Right lobe of liver (tissue), 6 donors: Measurements from ENCODE around the gene SCFD2. TPM values are rescaled to one million over a fixed set of nuclear protein-coding genes. Genes with fewer than 3 reads are reported as not detected.
A peak's percentile ranks its signal among the peaks of the same experiment; 100 is the strongest.

Experiments
- ATAC-seq, 4 donors: fragments of 200-7000 bp; cut with Tn5 transposase; one replicate each; pipeline ENCODE4 v1.9.1; 2020; ENCODE audit warnings: mild to moderate bottlenecking in 4 of 4, moderate library complexity in 4 of 4
- DNase-seq, 3 donors: peaks; one replicate each; pipeline ENCODE4 v3.0.0-alpha.2; 2020
- H3K27ac ChIP-seq, 3 donors: fragments of 200-600 bp; one replicate each; pipeline ENCODE4 v1.8.0; 2022
- H3K27me3 ChIP-seq, 2 donors: fragments of 200-600 bp; one replicate each; pipeline ENCODE4 v1.8.0; 2022
- H3K36me3 ChIP-seq, 4 donors: fragments of 200-600 bp; sonication (generic) in 1 of 4; one replicate each; pipeline versions ENCODE4 v1.5.1 to v1.8.0; 2017 to 2022; ENCODE audit warnings: control low read depth in 1 of 4
- H3K4me1 ChIP-seq, 4 donors: fragments of 200-600 bp; sonication (generic) in 1 of 4; one replicate each; pipeline versions ENCODE4 v1.5.1 to v1.8.0; 2017 to 2022; ENCODE audit warnings: control low read depth in 1 of 4
- H3K4me3 ChIP-seq, 3 donors: fragments of 200-600 bp; one replicate each; pipeline ENCODE4 v1.8.0; 2022
- H3K9me3 ChIP-seq, 4 donors: fragments of 200-600 bp; sonication (generic) in 1 of 4; one replicate each; pipeline versions ENCODE4 v1.5.1 to v1.8.0; 2017 to 2022; ENCODE audit warnings: control low read depth in 1 of 4
- CTCF ChIP-seq, 4 donors: fragments of 200-600 bp in 3 of 4; fragments of 450-650 bp in 1 of 4; IDR thresholded peaks; one replicate each; pipeline versions ENCODE4 v1.5.1 to v1.8.0; 2016 to 2022; ENCODE audit warnings: antibody characterized with exemption in 4 of 4, mild to moderate bottlenecking in 2 of 4
- POLR2A ChIP-seq: fragments of 450-650 bp; IDR thresholded peaks from one replicate; pipeline ENCODE4 v1.6.1; 2017; ENCODE audit warnings: antibody characterized with exemption, mild to moderate bottlenecking
- WGBS: methylation state at CpG from one replicate; pipeline ENCODE4 v1.1.6; 2018; ENCODE audit warnings: low coverage, low lambda C conversion rate; ENCODE audit not compliant: insufficient coverage; ENCODE audit errors: missing lambda C conversion rate; 5-methylcytosine and 5-hydroxymethylcytosine counted together
- intact Hi-C, 2 donors: fragments of 100-400 bp; cut with DNase I; formaldehyde crosslinking; loops; one replicate each; pipeline versions ENCODE4 v1.11.2 to v1.14.1; 2022
- total RNA-seq, 6 experiments: library from RNA; depleted of rRNA in 2 of 6; stranded (reverse); fragments of >200 nt in 2 of 6; fragmentation: NEBNext Ultra II Directional in 3 of 6; extraction: Animal tissue kit (Norgen Biotek cat#: 25700) in 3 of 6; gene quantifications; one replicate each; pipeline versions ENCODE4 v1.1.0 to v1.2.4, GENCODE V29; 2016 to 2023
- donor health status: DM: no; HTN: yes; CAD: no.
- donor health status: DM: no; HTN: no; CAD: no.
- donor health status: DM: no; HTN: no; CAD: no.
- donor health status: DM: no; HTN: yes; CAD: no.
- donor health status: DM: no; HTN: yes; CAD: no.

Gene SCFD2
- total RNA-seq, 6 experiments from 2014 or later: 7.6 to 17.1 (median 10.3) TPM

DNA sequence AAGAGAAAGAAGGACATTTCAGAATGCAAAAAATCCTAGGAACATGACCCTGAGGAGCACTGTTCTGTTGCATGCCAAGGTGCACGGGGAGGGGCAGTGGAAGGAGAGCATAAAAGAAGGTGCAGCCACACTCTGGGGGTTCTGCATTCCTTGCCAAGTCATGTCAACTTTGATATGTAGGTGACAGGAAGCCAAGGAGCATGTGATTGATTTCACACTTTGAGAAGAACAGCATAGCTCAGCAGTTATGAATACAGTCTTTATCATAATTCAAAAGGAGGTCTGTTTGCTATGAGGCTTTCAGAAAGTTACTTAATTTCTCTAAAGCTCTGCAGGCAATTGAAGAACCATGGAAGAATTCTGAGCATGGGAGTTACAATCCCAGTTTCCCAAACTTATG lies 50.6 kb downstream of the SCFD2 start:
- H3K27me3 ChIP-seq: no peaks in the 10 kb centered on the region
- intact Hi-C loops: no loop called here
- no peak for TF ChIP-seq CTCF (IDR thresholded peaks at IDR 0.05)
- no peak for TF ChIP-seq POLR2A
- DNase-seq (no peak), ATAC-seq (no peak)
- WGBS: 70% methylated on average over 1 of the region's 1 CpG
- peaks cover 0 to under 1% (median 0%) of the 10 kb centered on the region in 4 donors for H3K4me1 ChIP-seq
- H3K27ac ChIP-seq: no peak overlapping the region
- H3K9me3 ChIP-seq: no peaks in the 10 kb centered on the region
- no peaks in the 10 kb centered on the region for H3K36me3 ChIP-seq
- H3K4me3 ChIP-seq: no peak overlapping the region

GRCh38 chr4:53314252-53314651 lies 51.6 kb downstream of the SCFD2 start:
- 80% methylated on average over 4 of the region's 4 CpGs for WGBS
- intact Hi-C loops: no loop called here
- Histone ChIP-seq H3K27ac (no peak overlapping the region), H3K27me3 (no peaks in the 10 kb centered on the region), H3K9me3 (no peaks in the 10 kb centered on the region), H3K4me3 (no peak overlapping the region), H3K4me1 (no peaks in the 10 kb centered on the region), H3K36me3 (no peaks in the 10 kb centered on the region)
- no peak for ATAC-seq
- TF ChIP-seq CTCF (IDR thresholded peaks at IDR 0.05) (no peak), POLR2A (no peak)
- no peak for DNase-seq

DNA sequence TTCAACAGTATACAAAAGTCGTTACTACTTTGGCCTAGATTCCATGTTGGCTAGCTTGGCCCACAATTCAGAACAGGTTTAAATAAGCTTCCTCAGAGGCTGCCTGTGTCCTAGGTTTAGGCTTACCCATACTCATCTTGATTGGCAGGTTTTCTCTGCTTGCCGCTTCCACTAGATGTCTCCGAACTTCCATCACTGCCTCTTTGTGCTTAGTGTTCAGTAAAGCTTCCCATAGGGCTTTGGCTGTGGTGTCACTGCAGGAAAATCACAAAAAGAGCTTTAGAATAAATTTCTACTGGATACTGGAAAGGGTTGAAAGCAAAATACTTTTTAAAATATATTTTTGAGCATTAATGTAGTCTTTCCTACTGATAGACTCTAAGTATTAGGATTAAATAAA lies 52.4 kb downstream of the SCFD2 start:
- TF ChIP-seq POLR2A (no peak), CTCF (IDR thresholded peaks at IDR 0.05) (peak in 3 of 4 donors; percentile 21 to 52 (median 39))
- Histone ChIP-seq H3K4me1 (no peaks in the 10 kb centered on the region), H3K4me3 (no peak overlapping the region), H3K36me3 (no peaks in the 10 kb centered on the region), H3K27me3 (no peaks in the 10 kb centered on the region), H3K9me3 (no peaks in the 10 kb centered on the region), H3K27ac (no peak overlapping the region)
- intact Hi-C loops: no loop called here
- DNase-seq (no peak), ATAC-seq (peak; percentile 67 to 86 (median 83))
- 67% methylated on average over 3 of the region's 3 CpGs for WGBS

DNA sequence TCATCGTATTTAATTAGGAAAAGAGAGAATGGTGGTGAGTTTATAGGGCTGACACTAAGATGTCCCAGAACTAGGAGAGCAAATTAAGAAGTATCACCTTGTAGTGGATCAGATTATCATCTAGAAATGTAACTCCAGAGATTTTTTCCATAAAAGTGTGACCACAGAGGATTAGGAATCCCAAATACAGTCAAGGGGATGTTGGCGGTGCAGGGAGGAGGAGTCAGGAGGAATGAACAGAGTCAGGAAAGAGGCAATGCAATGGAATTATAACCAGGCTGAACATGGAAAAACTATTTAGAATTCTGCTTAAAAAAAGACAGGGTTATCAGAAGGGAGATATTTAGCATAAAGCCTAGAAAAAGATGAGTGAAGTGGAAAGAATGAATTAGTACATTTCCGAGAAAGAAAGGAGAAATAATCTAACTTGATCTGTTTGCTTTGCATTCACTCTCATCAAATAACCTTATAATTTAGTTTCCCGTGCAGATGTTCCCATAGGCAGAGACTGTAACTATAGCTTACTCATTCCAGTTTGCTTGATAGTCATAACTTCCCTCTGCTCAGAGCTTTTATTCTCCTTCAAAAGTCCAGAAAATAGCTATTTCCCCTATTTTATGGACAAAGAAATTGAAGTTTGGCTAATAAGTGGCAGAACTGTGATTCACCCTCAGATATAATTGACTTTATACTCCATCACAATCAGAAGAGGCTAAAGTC lies 56.4 kb downstream of the SCFD2 start:
- WGBS: 94% methylated on average over 4 of the region's 4 CpGs

More for the DNA sequence above, 56.4 kb downstream of the SCFD2 start:
- H3K4me1 ChIP-seq: no peaks in the 10 kb centered on the region
- H3K4me3 ChIP-seq: no peak overlapping the region
- H3K27me3 ChIP-seq: no peaks in the 10 kb centered on the region
- TF ChIP-seq POLR2A: no peak
- no peak for TF ChIP-seq CTCF (IDR thresholded peaks at IDR 0.05)
- H3K27ac ChIP-seq: no peak overlapping the region
- H3K9me3 ChIP-seq: no peaks in the 10 kb centered on the region
- no peaks in the 10 kb centered on the region for H3K36me3 ChIP-seq
- no peak for ATAC-seq
- no peak for DNase-seq
- intact Hi-C loops: no loop called here
